ENCODE results near the gene INHBB.
"Not testable (repeated sequence)": the region's sequence is repeated elsewhere in the genome, so short reads cannot be mapped to it uniquely, and the experiment has no call there.

The INHBB gene

GRCh38 chr2:120384486-120385354, 38.8 kb downstream of the INHBB start:
- H3K36me3 ChIP-seq (ENCODE audit: control insufficient read depth in 1 of 2, insufficient read depth in 2 of 2, low read length in 2 of 2), result no peaks in the 10 kb centered on the region
- H3K27me3 ChIP-seq (ENCODE audit: low read depth, low read length), result no peaks in the 10 kb centered on the region
- no peaks in the 10 kb centered on the region for H3K9me3 ChIP-seq (ENCODE audit: control insufficient read depth in 1 of 2, low read length in 2 of 2)
- no peak overlapping the region for H3K27ac ChIP-seq (ENCODE audit: low read length)
- no peak overlapping the region for H3K4me3 ChIP-seq (ENCODE audit: low read depth in 1 of 2, low read length in 2 of 2)
- H3K4me1 ChIP-seq (ENCODE audit: control insufficient read depth in 1 of 2, insufficient read depth in 2 of 2, low read length in 2 of 2), result no peaks in the 10 kb centered on the region

GRCh38 chr2:120385355-120386127, 39.6 kb downstream of the INHBB start:
- no peaks in the 10 kb centered on the region for H3K9me3 ChIP-seq (ENCODE audit: control insufficient read depth in 1 of 2, low read length in 2 of 2)
- no peak overlapping the region for H3K4me3 ChIP-seq (ENCODE audit: low read depth in 1 of 2, low read length in 2 of 2)
- no peaks in the 10 kb centered on the region for H3K36me3 ChIP-seq (ENCODE audit: control insufficient read depth in 1 of 2, insufficient read depth in 2 of 2, low read length in 2 of 2)
- no peak overlapping the region for H3K27ac ChIP-seq (ENCODE audit: low read length)
- no peaks in the 10 kb centered on the region for H3K4me1 ChIP-seq (ENCODE audit: control insufficient read depth in 1 of 2, insufficient read depth in 2 of 2, low read length in 2 of 2)
- no peaks in the 10 kb centered on the region for H3K27me3 ChIP-seq (ENCODE audit: low read depth, low read length)

GRCh38 chr2:120388222-120389035, 42.5 kb downstream of the INHBB start:
- Histone ChIP-seq H3K4me3 (ENCODE audit: low read depth in 1 of 2, low read length in 2 of 2) (no peak overlapping the region), H3K4me1 (ENCODE audit: control insufficient read depth in 1 of 2, insufficient read depth in 2 of 2, low read length in 2 of 2) (no peaks in the 10 kb centered on the region), H3K9me3 (ENCODE audit: control insufficient read depth in 1 of 2, low read length in 2 of 2) (no peaks in the 10 kb centered on the region), H3K27ac (ENCODE audit: low read length) (no peak overlapping the region), H3K27me3 (ENCODE audit: low read depth, low read length) (no peaks in the 10 kb centered on the region), H3K36me3 (ENCODE audit: control insufficient read depth in 1 of 2, insufficient read depth in 2 of 2, low read length in 2 of 2) (no peaks in the 10 kb centered on the region)

GRCh38 chr2:120389036-120389391, 43.1 kb downstream of the INHBB start:
- Histone ChIP-seq H3K36me3 (ENCODE audit: control insufficient read depth in 1 of 2, insufficient read depth in 2 of 2, low read length in 2 of 2) (no peaks in the 10 kb centered on the region), H3K27me3 (ENCODE audit: low read depth, low read length) (no peaks in the 10 kb centered on the region), H3K4me3 (ENCODE audit: low read depth in 1 of 2, low read length in 2 of 2) (no peak overlapping the region), H3K4me1 (ENCODE audit: control insufficient read depth in 1 of 2, insufficient read depth in 2 of 2, low read length in 2 of 2) (no peaks in the 10 kb centered on the region), H3K9me3 (ENCODE audit: control insufficient read depth in 1 of 2, low read length in 2 of 2) (no peaks in the 10 kb centered on the region), H3K27ac (ENCODE audit: low read length) (no peak overlapping the region)

- Histone ChIP-seq H3K36me3 (ENCODE audit: control insufficient read depth in 1 of 2, insufficient read depth in 2 of 2, low read length in 2 of 2) (no peaks in the 10 kb centered on the region), H3K9me3 (ENCODE audit: control insufficient read depth in 1 of 2, low read length in 2 of 2) (no peaks in the 10 kb centered on the region), H3K4me3 (ENCODE audit: low read depth in 1 of 2, low read length in 2 of 2) (no peak overlapping the region), H3K27me3 (ENCODE audit: low read depth, low read length) (no peaks in the 10 kb centered on the region), H3K27ac (ENCODE audit: low read length) (no peak overlapping the region), H3K4me1 (ENCODE audit: control insufficient read depth in 1 of 2, insufficient read depth in 2 of 2, low read length in 2 of 2) (no peaks in the 10 kb centered on the region)
These were observed 44.6 kb downstream of the INHBB start for GRCh38 chr2:120390381-120391055.

GRCh38 chr2:120391382-120391781, 45.4 kb downstream of the INHBB start:
- not testable (repeated sequence) for H3K36me3 ChIP-seq (ENCODE audit: control insufficient read depth in 1 of 2, insufficient read depth in 2 of 2, low read length in 2 of 2); H3K27me3 ChIP-seq (ENCODE audit: low read depth, low read length); H3K4me3 ChIP-seq (ENCODE audit: low read depth in 1 of 2, low read length in 2 of 2); H3K27ac ChIP-seq (ENCODE audit: low read length); H3K9me3 ChIP-seq (ENCODE audit: control insufficient read depth in 1 of 2, low read length in 2 of 2); H3K4me1 ChIP-seq (ENCODE audit: control insufficient read depth in 1 of 2, insufficient read depth in 2 of 2, low read length in 2 of 2)

- Histone ChIP-seq H3K27ac (ENCODE audit: low read length) (no peak overlapping the region), H3K9me3 (ENCODE audit: control insufficient read depth in 1 of 2, low read length in 2 of 2) (no peaks in the 10 kb centered on the region), H3K36me3 (ENCODE audit: control insufficient read depth in 1 of 2, insufficient read depth in 2 of 2, low read length in 2 of 2) (no peaks in the 10 kb centered on the region), H3K27me3 (ENCODE audit: low read depth, low read length) (no peaks in the 10 kb centered on the region), H3K4me1 (ENCODE audit: control insufficient read depth in 1 of 2, insufficient read depth in 2 of 2, low read length in 2 of 2) (no peaks in the 10 kb centered on the region), H3K4me3 (ENCODE audit: low read depth in 1 of 2, low read length in 2 of 2) (no peak overlapping the region)
These were observed 46.2 kb downstream of the INHBB start for GRCh38 chr2:120391911-120392665.

GRCh38 chr2:120392923-120393322, 47.0 kb downstream of the INHBB start:
- H3K27me3 ChIP-seq (ENCODE audit: low read depth, low read length), result no peaks in the 10 kb centered on the region
- H3K4me3 ChIP-seq (ENCODE audit: low read depth in 1 of 2, low read length in 2 of 2), result no peak overlapping the region
- no peaks in the 10 kb centered on the region for H3K36me3 ChIP-seq (ENCODE audit: control insufficient read depth in 1 of 2, insufficient read depth in 2 of 2, low read length in 2 of 2)
- H3K27ac ChIP-seq (ENCODE audit: low read length), result no peak overlapping the region
- no peaks in the 10 kb centered on the region for H3K4me1 ChIP-seq (ENCODE audit: control insufficient read depth in 1 of 2, insufficient read depth in 2 of 2, low read length in 2 of 2)
- H3K9me3 ChIP-seq (ENCODE audit: control insufficient read depth in 1 of 2, low read length in 2 of 2), result no peaks in the 10 kb centered on the region

- Histone ChIP-seq H3K9me3 (ENCODE audit: control insufficient read depth in 1 of 2, low read length in 2 of 2) (no peaks in the 10 kb centered on the region), H3K36me3 (ENCODE audit: control insufficient read depth in 1 of 2, insufficient read depth in 2 of 2, low read length in 2 of 2) (no peaks in the 10 kb centered on the region), H3K27ac (ENCODE audit: low read length) (no peak overlapping the region), H3K4me1 (ENCODE audit: control insufficient read depth in 1 of 2, insufficient read depth in 2 of 2, low read length in 2 of 2) (no peaks in the 10 kb centered on the region), H3K27me3 (ENCODE audit: low read depth, low read length) (no peaks in the 10 kb centered on the region), H3K4me3 (ENCODE audit: low read depth in 1 of 2, low read length in 2 of 2) (no peak overlapping the region)
These were observed 47.5 kb downstream of the INHBB start for GRCh38 chr2:120393456-120393855.

- H3K4me1 ChIP-seq (ENCODE audit: control insufficient read depth in 1 of 2, insufficient read depth in 2 of 2, low read length in 2 of 2), result no peaks in the 10 kb centered on the region
- no peak overlapping the region for H3K27ac ChIP-seq (ENCODE audit: low read length)
- H3K27me3 ChIP-seq (ENCODE audit: low read depth, low read length), result no peaks in the 10 kb centered on the region
- no peak overlapping the region for H3K4me3 ChIP-seq (ENCODE audit: low read depth in 1 of 2, low read length in 2 of 2)
- no peaks in the 10 kb centered on the region for H3K9me3 ChIP-seq (ENCODE audit: control insufficient read depth in 1 of 2, low read length in 2 of 2)
- H3K36me3 ChIP-seq (ENCODE audit: control insufficient read depth in 1 of 2, insufficient read depth in 2 of 2, low read length in 2 of 2), result no peaks in the 10 kb centered on the region
These were observed 48.8 kb downstream of the INHBB start for GRCh38 chr2:120394764-120395163.

Measured in muscle layer of duodenum (tissue), 2 donors.